ENCODE measurements around the gene THSD7A. TPM values are rescaled to one million over a fixed set of nuclear protein-coding genes. Genes with fewer than 3 reads are reported as not detected.

THSD7A gene
- total RNA-seq, 4 donors from 2014 or later: 0.30 to 2.6 (median 1.4) TPM

DNA sequence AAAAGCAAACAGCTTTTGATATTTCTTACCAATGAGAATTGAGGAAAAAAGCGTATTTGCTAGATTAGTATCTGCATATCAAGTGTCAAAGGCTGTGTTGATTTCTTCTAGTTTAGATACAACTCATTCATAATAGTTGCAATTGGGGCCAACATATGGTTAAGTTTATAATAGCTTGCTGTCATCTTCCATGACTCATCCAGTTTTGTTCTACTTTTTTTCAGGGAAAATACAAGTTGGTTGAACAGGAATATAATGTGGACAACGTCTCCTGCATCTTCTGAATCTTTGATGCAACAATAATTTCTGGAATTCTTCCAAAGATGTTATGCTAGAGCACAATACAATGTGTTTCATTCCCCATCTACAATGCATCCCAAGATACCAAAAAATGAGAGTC lies 182.0 kb downstream of the THSD7A start:
- no peak for TF ChIP-seq CTCF (IDR thresholded peaks at IDR 0.05)
- 52 to 53% methylated on average over 2 of the region's 2 CpGs for WGBS, 2 donors
- DNase-seq (ENCODE audit: low spot score in 2 of 2): no peak
- intact Hi-C loops (cut with DNase I; ENCODE audit: low total_unique reads): no loop called here
- no peak overlapping the region for H3K4me3 ChIP-seq (ENCODE audit: low read depth, poor library complexity, severe bottlenecking)

DNA sequence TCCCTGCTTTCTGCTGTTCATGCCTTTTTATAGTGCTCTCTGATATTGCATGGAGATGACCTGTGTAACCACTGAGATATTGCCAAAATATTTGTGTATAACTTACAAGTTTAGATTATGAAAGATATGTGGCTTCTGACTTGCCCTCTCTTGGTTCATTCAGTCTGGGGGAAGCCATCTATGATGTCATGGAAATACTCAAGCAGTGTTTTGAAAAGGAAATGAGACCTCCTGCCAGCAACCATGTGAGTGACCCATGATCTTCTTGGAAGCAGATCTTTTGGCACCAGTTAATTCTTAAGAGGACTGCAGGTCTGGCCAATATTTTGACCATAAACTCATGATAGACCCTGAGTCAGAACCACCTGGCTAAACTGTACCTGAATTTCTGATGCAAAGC lies 183.0 kb downstream of the THSD7A start:
- DNase-seq (ENCODE audit: low spot score in 2 of 2): no peak
- no peak overlapping the region for H3K4me3 ChIP-seq (ENCODE audit: low read depth, poor library complexity, severe bottlenecking)
- TF ChIP-seq POLR2A (IDR thresholded peaks at IDR 0.05) (no peak), CTCF (IDR thresholded peaks at IDR 0.05) (no peak)
- intact Hi-C loops (cut with DNase I; ENCODE audit: low total_unique reads): no loop called here

DNA sequence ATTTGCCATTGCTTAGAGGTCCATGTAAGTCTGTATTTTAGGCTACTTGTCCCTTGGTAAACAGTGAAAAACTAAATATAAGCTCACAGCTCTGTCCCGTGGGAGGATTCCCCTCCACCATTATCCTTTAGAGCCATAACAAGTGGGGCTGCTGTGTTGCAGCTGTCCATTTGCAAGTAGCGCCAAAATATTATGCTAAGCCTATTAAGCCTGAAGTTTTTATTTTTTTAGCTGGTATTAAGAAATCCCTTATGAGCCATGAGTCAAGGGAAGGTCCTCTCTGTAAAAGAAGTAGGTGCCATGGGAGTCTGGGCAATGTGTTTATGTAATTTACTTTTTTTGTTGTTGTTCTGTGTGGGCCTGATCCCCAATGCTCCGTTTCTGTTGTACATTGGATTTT lies 183.9 kb downstream of the THSD7A start:
- WGBS, 2 donors: 75 to 79% methylated on average over 3 of the region's 3 CpGs
- intact Hi-C loops (cut with DNase I; ENCODE audit: low total_unique reads): no loop called here
- DNase-seq (ENCODE audit: low spot score in 2 of 2): no peak
- TF ChIP-seq CTCF (IDR thresholded peaks at IDR 0.05) (no peak), POLR2A (IDR thresholded peaks at IDR 0.05) (no peak)
- no peak overlapping the region for H3K4me3 ChIP-seq (ENCODE audit: low read depth, poor library complexity, severe bottlenecking)

DNA sequence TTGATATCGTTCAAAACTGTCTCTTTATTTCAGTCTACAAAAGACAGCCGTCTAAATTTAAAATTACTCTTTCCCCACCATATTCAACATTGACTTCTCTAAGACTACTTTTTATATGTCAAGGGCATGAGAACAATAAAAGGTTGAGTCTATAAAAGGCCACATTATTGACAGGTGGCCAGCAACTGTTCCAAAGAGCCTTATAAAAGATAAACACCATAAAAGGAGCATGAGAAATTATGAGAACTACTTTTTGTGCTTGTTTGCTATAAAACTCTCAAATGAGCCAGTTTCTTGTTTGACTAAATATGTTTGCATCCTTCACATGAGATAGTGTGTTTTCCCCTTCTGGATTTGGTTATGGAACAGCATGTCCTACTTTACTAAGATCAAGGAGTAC lies 189.2 kb downstream of the THSD7A start:
- H3K4me3 ChIP-seq (ENCODE audit: low read depth, poor library complexity, severe bottlenecking): no peak overlapping the region
- TF ChIP-seq POLR2A (IDR thresholded peaks at IDR 0.05) (no peak), CTCF (IDR thresholded peaks at IDR 0.05) (no peak)
- intact Hi-C loops (cut with DNase I; ENCODE audit: low total_unique reads): no loop called here
- 65 to 81% methylated on average over 2 of the region's 2 CpGs for WGBS, 2 donors
- no peak for DNase-seq (ENCODE audit: low spot score in 2 of 2)

- no peak for DNase-seq (ENCODE audit: low spot score in 2 of 2)
- H3K4me3 ChIP-seq (ENCODE audit: low read depth, poor library complexity, severe bottlenecking): no peak overlapping the region
- intact Hi-C loops (cut with DNase I; ENCODE audit: low total_unique reads): no loop called here
- TF ChIP-seq CTCF (IDR thresholded peaks at IDR 0.05): no peak
- no peak for TF ChIP-seq POLR2A (IDR thresholded peaks at IDR 0.05)
Observed at GRCh38 chr7:11642276-11642675, 189.7 kb downstream of the THSD7A start.

DNA sequence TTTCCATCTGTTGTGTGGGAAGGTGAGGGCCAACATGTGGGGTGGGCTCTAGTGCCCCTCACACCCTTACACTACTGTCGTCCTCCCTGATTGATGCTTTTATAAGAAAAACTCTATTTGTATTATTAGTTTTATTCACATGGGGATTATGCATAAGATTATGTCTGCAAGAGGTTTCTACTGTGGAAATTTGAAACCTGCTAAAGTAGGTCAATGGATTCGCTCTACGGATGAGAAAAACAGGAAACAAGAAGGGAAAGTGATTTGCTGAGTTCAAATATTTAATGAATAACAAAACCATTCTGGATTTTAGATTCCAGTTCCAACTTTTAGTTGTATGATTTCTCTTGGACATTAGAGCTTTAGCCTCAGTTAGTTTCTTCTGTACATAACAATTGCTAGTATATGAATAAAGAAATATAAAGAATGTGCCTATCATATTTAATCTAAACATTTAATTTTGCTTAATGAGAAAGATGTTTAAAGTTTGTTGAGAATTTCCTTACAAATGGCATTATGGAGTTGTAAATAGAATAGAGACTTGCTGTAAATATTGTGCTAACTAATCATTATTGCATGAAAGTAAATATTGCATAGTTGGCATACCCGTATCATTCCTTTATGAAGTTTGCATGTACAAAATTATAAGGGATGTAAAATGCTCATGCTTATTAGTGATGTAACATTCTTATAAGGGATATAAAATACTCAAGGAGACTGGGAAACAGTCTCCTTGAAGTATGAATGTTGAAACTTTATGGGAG lies 193.8 kb downstream of the THSD7A start:
- H3K4me3 ChIP-seq (ENCODE audit: low read depth, poor library complexity, severe bottlenecking): no peak overlapping the region
- WGBS, 2 donors: 22 to 41% methylated on average over 4 of the region's 4 CpGs
- TF ChIP-seq POLR2A (IDR thresholded peaks at IDR 0.05) (no peak), CTCF (IDR thresholded peaks at IDR 0.05) (no peak)
- intact Hi-C loops (cut with DNase I; ENCODE audit: low total_unique reads): no loop called here
- DNase-seq (ENCODE audit: low spot score in 2 of 2): no peak

All from lower leg skin (tissue), 4 donors.